ENCODE measurements around the gene HEPHL1. TPM values are rescaled to one million over a fixed set of nuclear protein-coding genes. Genes with fewer than 3 reads are reported as not detected.
A peak's percentile ranks its signal among the peaks of the same experiment; 100 is the strongest.

The HEPHL1 gene
- total and polyA plus RNA-seq, 2 donors (not counting 1 experiment from before 2014, with no cell fraction given) = not detected

DNA sequence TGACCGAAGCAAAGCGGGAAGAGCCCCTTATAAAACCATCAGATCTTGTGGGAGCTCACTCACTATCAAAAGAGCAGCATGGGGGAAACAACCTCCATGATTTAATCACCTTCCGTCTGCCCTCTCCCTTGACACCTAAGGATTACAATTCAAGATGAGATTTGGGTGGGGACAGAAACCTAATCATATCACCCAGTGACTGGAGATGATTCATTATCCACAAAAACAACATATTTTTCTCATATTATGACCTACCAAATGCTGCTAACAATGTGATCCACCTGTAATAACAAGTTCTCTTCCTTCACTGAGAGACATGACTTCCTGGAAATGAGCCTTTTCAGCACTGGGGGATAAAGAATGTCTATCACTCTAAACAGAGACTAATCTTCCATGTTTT is 23.4 kb upstream of the HEPHL1 start:
- H3K36me3 ChIP-seq (ENCODE audit: control insufficient read depth, insufficient read depth, low read length) = no peaks in the 10 kb centered on the region
- no peaks in the 10 kb centered on the region for H3K79me2 ChIP-seq (ENCODE audit: control insufficient read depth, insufficient read depth, low read length)
- no peaks in the 10 kb centered on the region for H4K20me1 ChIP-seq (ENCODE audit: control insufficient read depth, extremely low read depth, insufficient read depth, low read length)
- H3K9ac ChIP-seq (ENCODE audit: insufficient read depth, low read length) = no peak overlapping the region
- no peaks in the 10 kb centered on the region for H3K27me3 ChIP-seq (ENCODE audit: control insufficient read depth, insufficient read depth, low read length)
- no peak overlapping the region for H3K4me2 ChIP-seq (ENCODE audit: extremely low read depth, insufficient read depth, low read length)
- no peak overlapping the region for H3K27ac ChIP-seq (ENCODE audit: insufficient read depth, low read length)
- TF ChIP-seq EZH2 (IDR thresholded peaks at IDR 0.05; ENCODE audit: low read length, missing control alignments) (no peak), CTCF (conservative IDR thresholded peaks at IDR 0.05 in 1 of 2, IDR thresholded peaks at IDR 0.05 in 1 of 2; ENCODE audit: low read depth in 1 of 2, low read length in 2 of 2) (no peak)
- DNase-seq (ENCODE audit: low read depth in 2 of 2) = no peak
- H3K4me3 ChIP-seq (replicated peaks in 1 of 4; ENCODE audit: control extremely low read depth in 1 of 4, insufficient read depth in 1 of 4, low read depth in 3 of 4, low read length in 4 of 4) = no peak overlapping the region
- no peak overlapping the region for H2AFZ ChIP-seq (ENCODE audit: low read length)
- H3K9me3 ChIP-seq (ENCODE audit: control insufficient read depth, insufficient read depth, low read depth, low read length) = no peaks in the 10 kb centered on the region
- no peaks in the 10 kb centered on the region for H3K4me1 ChIP-seq (ENCODE audit: control insufficient read depth, extremely low read depth, insufficient read depth, low read length)

DNA sequence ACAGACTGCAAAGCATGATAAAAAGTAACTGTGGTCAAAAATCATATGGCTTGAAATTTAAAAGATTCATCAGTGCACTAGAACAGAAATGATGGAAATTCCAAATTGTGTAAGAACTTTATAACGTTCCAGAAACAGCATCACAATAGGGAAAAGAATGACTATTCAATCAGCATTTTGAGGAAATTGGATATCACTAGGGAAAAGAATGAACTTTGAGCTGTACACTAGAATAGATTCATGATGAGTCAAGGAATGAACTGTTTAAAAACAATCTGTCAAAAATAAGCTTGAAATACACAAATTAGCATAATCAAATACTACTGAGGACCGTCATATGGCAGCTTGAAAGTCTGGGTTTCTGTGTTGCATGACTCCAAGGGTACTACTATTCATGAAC is 20.5 kb upstream of the HEPHL1 start:
- H3K27me3 ChIP-seq (ENCODE audit: control insufficient read depth, insufficient read depth, low read length) = no peaks in the 10 kb centered on the region
- H3K79me2 ChIP-seq (ENCODE audit: control insufficient read depth, insufficient read depth, low read length) = no peaks in the 10 kb centered on the region
- no peak overlapping the region for H3K27ac ChIP-seq (ENCODE audit: insufficient read depth, low read length)
- no peaks in the 10 kb centered on the region for H4K20me1 ChIP-seq (ENCODE audit: control insufficient read depth, extremely low read depth, insufficient read depth, low read length)
- DNase-seq (ENCODE audit: low read depth in 2 of 2) = peak in 1 of 2 donors; percentile 35
- H3K36me3 ChIP-seq (ENCODE audit: control insufficient read depth, insufficient read depth, low read length) = no peaks in the 10 kb centered on the region
- H3K4me1 ChIP-seq (ENCODE audit: control insufficient read depth, extremely low read depth, insufficient read depth, low read length) = no peaks in the 10 kb centered on the region
- no peak overlapping the region for H3K9ac ChIP-seq (ENCODE audit: insufficient read depth, low read length)
- TF ChIP-seq EZH2 (IDR thresholded peaks at IDR 0.05; ENCODE audit: low read length, missing control alignments) (no peak), CTCF (conservative IDR thresholded peaks at IDR 0.05 in 1 of 2, IDR thresholded peaks at IDR 0.05 in 1 of 2; ENCODE audit: low read depth in 1 of 2, low read length in 2 of 2) (no peak)
- no peaks in the 10 kb centered on the region for H3K9me3 ChIP-seq (ENCODE audit: control insufficient read depth, insufficient read depth, low read depth, low read length)
- H3K4me3 ChIP-seq (replicated peaks in 1 of 4; ENCODE audit: control extremely low read depth in 1 of 4, insufficient read depth in 1 of 4, low read depth in 3 of 4, low read length in 4 of 4) = no peak overlapping the region
- H2AFZ ChIP-seq (ENCODE audit: low read length) = no peak overlapping the region
- H3K4me2 ChIP-seq (ENCODE audit: extremely low read depth, insufficient read depth, low read length) = no peak overlapping the region

DNA sequence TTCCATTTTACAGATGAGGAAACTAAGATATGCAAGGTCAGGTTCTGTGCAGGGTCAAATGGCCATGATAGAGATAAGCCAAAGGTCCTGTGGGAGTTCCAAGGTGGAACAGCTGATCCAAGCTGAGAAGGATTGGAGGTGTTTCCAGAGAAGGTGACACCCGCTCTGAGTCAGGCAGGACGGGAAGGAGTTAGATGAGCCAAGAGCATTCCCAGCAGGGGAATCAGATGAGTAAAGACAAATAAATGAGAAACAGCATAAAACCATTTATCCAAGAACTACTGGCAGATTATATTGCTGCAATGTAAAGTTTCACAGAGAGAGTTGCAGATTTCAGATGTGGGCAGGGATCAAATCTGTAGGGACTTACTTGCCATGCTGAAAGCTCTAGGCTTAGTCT is 18.9 kb upstream of the HEPHL1 start:
- Histone ChIP-seq H3K4me1 (ENCODE audit: control insufficient read depth, extremely low read depth, insufficient read depth, low read length) (no peaks in the 10 kb centered on the region), H3K4me3 (replicated peaks in 1 of 4; ENCODE audit: control extremely low read depth in 1 of 4, insufficient read depth in 1 of 4, low read depth in 3 of 4, low read length in 4 of 4) (no peak overlapping the region), H3K27ac (ENCODE audit: insufficient read depth, low read length) (no peak overlapping the region), H3K9ac (ENCODE audit: insufficient read depth, low read length) (no peak overlapping the region), H3K79me2 (ENCODE audit: control insufficient read depth, insufficient read depth, low read length) (no peaks in the 10 kb centered on the region), H3K36me3 (ENCODE audit: control insufficient read depth, insufficient read depth, low read length) (no peaks in the 10 kb centered on the region), H2AFZ (ENCODE audit: low read length) (no peak overlapping the region), H3K4me2 (ENCODE audit: extremely low read depth, insufficient read depth, low read length) (no peak overlapping the region), H3K9me3 (ENCODE audit: control insufficient read depth, insufficient read depth, low read depth, low read length) (no peaks in the 10 kb centered on the region), H4K20me1 (ENCODE audit: control insufficient read depth, extremely low read depth, insufficient read depth, low read length) (no peaks in the 10 kb centered on the region), H3K27me3 (ENCODE audit: control insufficient read depth, insufficient read depth, low read length) (no peaks in the 10 kb centered on the region)
- DNase-seq (ENCODE audit: low read depth in 2 of 2) = peak in 1 of 2 donors; percentile 84
- TF ChIP-seq CTCF (conservative IDR thresholded peaks at IDR 0.05 in 1 of 2, IDR thresholded peaks at IDR 0.05 in 1 of 2; ENCODE audit: low read depth in 1 of 2, low read length in 2 of 2) (no peak), EZH2 (IDR thresholded peaks at IDR 0.05; ENCODE audit: low read length, missing control alignments) (no peak)
